ENCODE results near the gene PACS2.
"Not testable (repeated sequence)": the region's sequence is repeated elsewhere in the genome, so short reads cannot be mapped to it uniquely, and the experiment has no call there.

The PACS2 gene

GRCh38 chr14:105314287-105315200 lies at the start of gene PACS2:
PACS2 (plus strand) TSS chr14:105314748; CDS start chr14:105314919, 171 bp downstream.
- DNase-seq, result peak in 32 of 51 donors; percentile 24 to 89 (median 66)

GRCh38 chr14:105267820-105268548 lies 46.6 kb upstream of the PACS2 start:
- no peak for DNase-seq

GRCh38 chr14:105268736-105269354 lies 45.7 kb upstream of the PACS2 start:
- no peak for DNase-seq

GRCh38 chr14:105269405-105269804 lies 45.1 kb upstream of the PACS2 start:
- DNase-seq, result no peak

GRCh38 chr14:105271224-105271890 lies 43.2 kb upstream of the PACS2 start:
- DNase-seq, result peak in 6 of 51 donors; percentile 16 to 48 (median 28)

GRCh38 chr14:105272623-105273022 lies 41.9 kb upstream of the PACS2 start:
- DNase-seq, result no peak

- DNase-seq, result no peak
Observed at GRCh38 chr14:105273062-105273461, 41.5 kb upstream of the PACS2 start.

GRCh38 chr14:105274637-105275036 lies 39.9 kb upstream of the PACS2 start:
- no peak for DNase-seq

GRCh38 chr14:105275267-105275946 lies 39.1 kb upstream of the PACS2 start:
- DNase-seq, result peak in 2 of 51 donors; percentile 20 to 28

- DNase-seq, result not testable (repeated sequence)
Observed at GRCh38 chr14:105277448-105277847, 37.1 kb upstream of the PACS2 start.

- DNase-seq, result no peak
Observed at GRCh38 chr14:105279642-105280361, 34.7 kb upstream of the PACS2 start.

- no peak for DNase-seq
Observed at GRCh38 chr14:105280525-105280924, 34.0 kb upstream of the PACS2 start.

GRCh38 chr14:105281371-105282097 lies 33.0 kb upstream of the PACS2 start:
- DNase-seq, result peak in 10 of 51 donors; percentile 17 to 63 (median 33)

- no peak for DNase-seq
Observed at GRCh38 chr14:105282098-105282725, 32.3 kb upstream of the PACS2 start.

GRCh38 chr14:105283028-105283427 lies 31.5 kb upstream of the PACS2 start:
- DNase-seq, result no peak

- peak in 1 of 51 donors; percentile 20 for DNase-seq
Observed at GRCh38 chr14:105283899-105284298, 30.6 kb upstream of the PACS2 start.

- no peak for DNase-seq
Observed at GRCh38 chr14:105285174-105285573, 29.4 kb upstream of the PACS2 start.

GRCh38 chr14:105286759-105287144 lies 27.8 kb upstream of the PACS2 start:
- no peak for DNase-seq

Data from hypothalamus (tissue), 51 donors.